Mesenchymal stem cell (in vitro differentiated cells and primary cell): Measurements from ENCODE around the gene DIAPH2.

Experiments
- DNase-seq: peaks from one replicate; pipeline ENCODE4 v3.0.0-alpha.2; 2013
- H2AFZ ChIP-seq: one replicate; pipeline ENCODE4 v1.6.1; 2013; ENCODE audit warnings: low read depth, mild to moderate bottlenecking, control low read depth, inconsistent platforms, low read length, moderate library complexity
- H2AK5ac ChIP-seq: 2 replicates; pipeline ENCODE4 v1.6.1; 2013; ENCODE audit warnings: low read length, moderate library complexity, mild to moderate bottlenecking, inconsistent platforms; ENCODE audit not compliant: severe bottlenecking
- H2BK120ac ChIP-seq: one replicate; pipeline ENCODE4 v1.6.1; 2013; ENCODE audit warnings: low read depth, mild to moderate bottlenecking, inconsistent platforms, low read length, moderate library complexity
- H2BK12ac ChIP-seq, 2 experiments: one replicate each; pipeline ENCODE4 v1.6.1; 2013; ENCODE audit warnings: inconsistent platforms in 2 of 2, low read length in 2 of 2, mild to moderate bottlenecking in 2 of 2, moderate library complexity in 2 of 2, control low read depth in 1 of 2
- H2BK15ac ChIP-seq: one replicate; pipeline ENCODE4 v1.6.1; 2013; ENCODE audit warnings: mild to moderate bottlenecking, low read depth, inconsistent platforms; ENCODE audit not compliant: poor library complexity, severe bottlenecking
- H2BK5ac ChIP-seq: 2 replicates; pipeline ENCODE4 v1.6.1; 2013; ENCODE audit warnings: low read depth, mild to moderate bottlenecking, low read length, control low read depth, inconsistent platforms; ENCODE audit not compliant: poor library complexity, severe bottlenecking
- H3K14ac ChIP-seq, 2 experiments: one replicate each; pipeline ENCODE4 v1.6.1; 2013; ENCODE audit warnings: inconsistent platforms in 2 of 2, low read length in 2 of 2, control low read depth in 1 of 2, mild to moderate bottlenecking in 1 of 2, moderate library complexity in 1 of 2
- H3K18ac ChIP-seq, 2 experiments: one replicate each; pipeline ENCODE4 v1.6.1; 2013; ENCODE audit warnings: inconsistent platforms in 2 of 2, low read length in 2 of 2, control low read depth in 1 of 2, low read depth in 1 of 2, mild to moderate bottlenecking in 1 of 2
- H3K23ac ChIP-seq, 2 experiments: one replicate each; pipeline ENCODE4 v1.6.1; 2013; ENCODE audit warnings: inconsistent platforms in 2 of 2, low read length in 2 of 2, mild to moderate bottlenecking in 2 of 2, moderate library complexity in 2 of 2, control low read depth in 1 of 2
- H3K27ac ChIP-seq: 2 replicates; pipeline ENCODE4 v1.5.1; 2013; ENCODE audit warnings: mild to moderate bottlenecking, moderate library complexity, low read length, control low read depth, inconsistent platforms; ENCODE audit not compliant: poor library complexity, severe bottlenecking
- H3K27me3 ChIP-seq, 2 experiments: 2 replicates each; pipeline versions ENCODE4 v1.6.1 to v1.7.0; 2013; ENCODE audit warnings: low read length in 2 of 2, mild to moderate bottlenecking in 2 of 2, moderate library complexity in 2 of 2, control low read depth in 1 of 2, inconsistent platforms in 1 of 2; ENCODE audit not compliant: control insufficient read depth in 1 of 2, insufficient read depth in 1 of 2
- H3K36me3 ChIP-seq, 2 experiments: 2 replicates each; pipeline versions ENCODE4 v1.6.1 to v1.7.0; 2013; ENCODE audit warnings: low read length in 2 of 2, control low read depth in 1 of 2, inconsistent platforms in 1 of 2, low read depth in 1 of 2, mild to moderate bottlenecking in 1 of 2; ENCODE audit not compliant: insufficient read depth in 2 of 2, control insufficient read depth in 1 of 2
- H3K4ac ChIP-seq, 2 experiments: one replicate each; pipeline ENCODE4 v1.6.1; 2013; ENCODE audit warnings: inconsistent platforms in 2 of 2, low read length in 2 of 2, mild to moderate bottlenecking in 2 of 2, moderate library complexity in 2 of 2, control low read depth in 1 of 2, low read depth in 1 of 2
- H3K4me1 ChIP-seq: 2 replicates; pipeline ENCODE4 v1.6.1; 2013; ENCODE audit warnings: low read depth, low read length, control low read depth; ENCODE audit not compliant: control insufficient read depth, insufficient read depth
- H3K4me2 ChIP-seq: 2 replicates; pipeline ENCODE4 v1.6.1; 2013; ENCODE audit warnings: low read length, mild to moderate bottlenecking, inconsistent platforms; ENCODE audit not compliant: poor library complexity, severe bottlenecking
- H3K4me3 ChIP-seq, 2 experiments: 2 replicates each; pipeline versions ENCODE4 v1.5.1 to v1.7.0; 2013; ENCODE audit warnings: low read length in 2 of 2, mild to moderate bottlenecking in 2 of 2, control low read depth in 1 of 2, low read depth in 1 of 2; ENCODE audit not compliant: insufficient read depth in 1 of 2
- H3K79me1 ChIP-seq: replicated peaks from 2 replicates; pipeline ENCODE4 v1.6.1; 2013; ENCODE audit warnings: mild to moderate bottlenecking, control low read depth, low read length, inconsistent platforms; ENCODE audit not compliant: poor library complexity, severe bottlenecking
- H3K9ac ChIP-seq: 2 replicates; pipeline ENCODE4 v1.7.0; 2013; ENCODE audit warnings: mild to moderate bottlenecking, low read length, moderate library complexity
- H3K9me3 ChIP-seq: 2 replicates; pipeline ENCODE4 v1.7.0; 2013; ENCODE audit warnings: mild to moderate bottlenecking, low read length; ENCODE audit not compliant: control insufficient read depth
- H4K8ac ChIP-seq: one replicate; pipeline ENCODE4 v1.6.1; 2013; ENCODE audit warnings: inconsistent platforms, mild to moderate bottlenecking, low read length, moderate library complexity
- H4K91ac ChIP-seq: one replicate; pipeline ENCODE4 v1.6.1; 2013; ENCODE audit warnings: mild to moderate bottlenecking, low read length, inconsistent platforms
- WGBS: methylation state at CpG from one replicate; pipeline ENCODE4 v1.1.7; 2013; ENCODE audit warnings: mixed read lengths; 5-methylcytosine and 5-hydroxymethylcytosine counted together

Gene DIAPH2

DNA sequence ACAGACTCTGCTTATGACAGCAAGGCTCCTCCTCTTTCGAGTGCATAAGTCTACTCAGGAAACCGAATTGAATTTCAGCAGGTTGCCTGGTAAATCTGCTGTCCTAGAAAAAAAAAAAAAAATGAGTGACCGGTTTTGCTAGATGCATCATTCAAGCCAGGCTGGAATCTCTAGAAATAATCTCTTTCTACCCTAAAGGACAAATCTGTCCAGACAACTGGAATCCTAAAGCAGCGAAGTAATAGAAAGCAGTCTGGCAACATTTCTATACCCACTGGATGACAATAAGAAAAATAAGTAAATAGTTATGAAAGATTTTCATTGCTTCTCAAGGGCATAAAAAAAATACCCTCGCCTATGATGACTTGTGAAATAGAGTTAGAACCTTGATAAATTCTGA, 902.5 kb downstream of the DIAPH2 start:
- Histone ChIP-seq H3K23ac (no peak overlapping the region), H2BK120ac (no peak overlapping the region), H2BK5ac (no peak overlapping the region), H3K4me1 (no peaks in the 10 kb centered on the region), H3K14ac (no peak overlapping the region), H3K9me3 (no peaks in the 10 kb centered on the region), H3K4me3 (no peak overlapping the region), H3K27ac (no peak overlapping the region), H3K36me3 (no peaks in the 10 kb centered on the region), H2BK12ac (no peak overlapping the region), H4K8ac (no peak overlapping the region), H2AFZ (no peak overlapping the region), H3K79me1 (no peaks in the 10 kb centered on the region), H2BK15ac (no peak overlapping the region), H3K4me2 (no peak overlapping the region), H2AK5ac (no peak overlapping the region), H3K4ac (no peak overlapping the region), H3K9ac (no peak overlapping the region), H3K27me3 (no peaks in the 10 kb centered on the region), H4K91ac (no peak overlapping the region), H3K18ac (no peak overlapping the region)
- no peak for DNase-seq
- WGBS, result 96% methylated on average over 2 of the region's 5 CpGs

DNA sequence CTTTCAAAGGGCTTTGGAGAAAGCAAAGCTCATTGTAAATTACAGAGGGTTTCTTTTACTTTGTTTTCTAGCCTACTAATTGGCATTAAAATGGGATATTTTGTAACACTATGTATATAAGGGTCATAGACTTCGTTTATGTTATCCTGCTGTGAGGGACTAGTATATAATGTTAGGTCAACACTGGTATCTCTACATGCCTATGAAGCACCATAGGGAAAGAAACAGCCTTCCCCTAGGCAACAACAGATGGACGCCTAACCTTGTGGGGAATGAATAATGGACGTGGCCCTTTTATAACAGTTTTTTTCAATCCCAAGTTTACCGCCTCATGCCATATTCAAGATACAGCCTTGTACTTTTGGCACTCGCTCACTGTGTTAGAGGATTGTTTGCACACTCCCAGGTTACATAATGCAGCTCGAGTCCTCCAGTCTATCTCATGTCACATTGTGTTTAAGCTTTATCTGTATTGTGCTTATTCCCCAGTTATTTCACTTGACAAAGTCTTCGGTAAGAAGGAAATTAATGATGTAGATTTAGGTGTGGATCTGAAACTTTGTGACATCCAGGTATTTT, 910.1 kb downstream of the DIAPH2 start:
- 78% methylated on average over 5 of the region's 7 CpGs for WGBS
- H3K4me3 ChIP-seq, result no peak overlapping the region
- no peak overlapping the region for H3K27ac ChIP-seq
- no peak overlapping the region for H2BK5ac ChIP-seq
- no peak overlapping the region for H3K18ac ChIP-seq
- no peaks in the 10 kb centered on the region for H3K4me1 ChIP-seq
- no peak overlapping the region for H3K14ac ChIP-seq
- H2AK5ac ChIP-seq, result no peak overlapping the region
- H3K9ac ChIP-seq, result no peak overlapping the region
- no peak overlapping the region for H3K4me2 ChIP-seq
- no peak overlapping the region for H4K91ac ChIP-seq
- no peak for DNase-seq
- no peaks in the 10 kb centered on the region for H3K36me3 ChIP-seq
- no peak overlapping the region for H3K23ac ChIP-seq
- H3K4ac ChIP-seq, result no peak overlapping the region
- no peaks in the 10 kb centered on the region for H3K27me3 ChIP-seq
- H2BK15ac ChIP-seq, result no peak overlapping the region
- H2AFZ ChIP-seq, result no peak overlapping the region
- H2BK12ac ChIP-seq, result no peak overlapping the region
- H3K79me1 ChIP-seq, result no peaks in the 10 kb centered on the region
- no peak overlapping the region for H4K8ac ChIP-seq
- no peaks in the 10 kb centered on the region for H3K9me3 ChIP-seq
- no peak overlapping the region for H2BK120ac ChIP-seq

DNA sequence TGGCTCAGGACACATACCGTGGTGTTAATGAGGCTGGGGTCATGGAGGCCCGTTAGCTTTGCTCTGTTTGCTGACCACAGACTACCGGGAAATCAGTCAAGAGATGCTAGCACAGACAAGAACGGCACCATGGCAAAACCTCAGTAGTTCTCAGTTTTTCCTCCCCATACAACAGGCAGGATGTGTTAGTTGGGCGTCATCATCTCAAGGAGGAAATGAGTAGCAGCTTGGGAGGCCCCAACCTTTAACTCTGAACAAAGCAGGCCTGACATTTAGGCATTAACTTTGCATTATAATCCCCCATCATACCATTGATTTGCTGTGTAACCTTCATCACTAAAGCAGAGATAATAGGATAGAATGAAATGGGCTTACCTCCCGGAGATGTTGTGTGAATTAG, 913.3 kb downstream of the DIAPH2 start:
- H2BK5ac ChIP-seq, result no peak overlapping the region
- H3K23ac ChIP-seq, result no peak overlapping the region
- no peaks in the 10 kb centered on the region for H3K9me3 ChIP-seq
- no peak overlapping the region for H3K18ac ChIP-seq
- no peak overlapping the region for H2AK5ac ChIP-seq
- no peak overlapping the region for H3K27ac ChIP-seq
- H3K14ac ChIP-seq, result no peak overlapping the region
- H3K79me1 ChIP-seq, result no peaks in the 10 kb centered on the region
- H3K4me3 ChIP-seq, result no peak overlapping the region
- no peak overlapping the region for H2BK12ac ChIP-seq
- no peaks in the 10 kb centered on the region for H3K36me3 ChIP-seq
- H4K8ac ChIP-seq, result no peak overlapping the region
- no peak overlapping the region for H3K4ac ChIP-seq
- no peak overlapping the region for H4K91ac ChIP-seq
- no peak overlapping the region for H2BK120ac ChIP-seq
- H3K4me2 ChIP-seq, result no peak overlapping the region
- H3K4me1 ChIP-seq, result no peaks in the 10 kb centered on the region
- no peak for DNase-seq
- 48% methylated on average over 4 of the region's 6 CpGs for WGBS
- no peaks in the 10 kb centered on the region for H3K27me3 ChIP-seq
- no peak overlapping the region for H2BK15ac ChIP-seq
- no peak overlapping the region for H2AFZ ChIP-seq
- H3K9ac ChIP-seq, result no peak overlapping the region

DNA sequence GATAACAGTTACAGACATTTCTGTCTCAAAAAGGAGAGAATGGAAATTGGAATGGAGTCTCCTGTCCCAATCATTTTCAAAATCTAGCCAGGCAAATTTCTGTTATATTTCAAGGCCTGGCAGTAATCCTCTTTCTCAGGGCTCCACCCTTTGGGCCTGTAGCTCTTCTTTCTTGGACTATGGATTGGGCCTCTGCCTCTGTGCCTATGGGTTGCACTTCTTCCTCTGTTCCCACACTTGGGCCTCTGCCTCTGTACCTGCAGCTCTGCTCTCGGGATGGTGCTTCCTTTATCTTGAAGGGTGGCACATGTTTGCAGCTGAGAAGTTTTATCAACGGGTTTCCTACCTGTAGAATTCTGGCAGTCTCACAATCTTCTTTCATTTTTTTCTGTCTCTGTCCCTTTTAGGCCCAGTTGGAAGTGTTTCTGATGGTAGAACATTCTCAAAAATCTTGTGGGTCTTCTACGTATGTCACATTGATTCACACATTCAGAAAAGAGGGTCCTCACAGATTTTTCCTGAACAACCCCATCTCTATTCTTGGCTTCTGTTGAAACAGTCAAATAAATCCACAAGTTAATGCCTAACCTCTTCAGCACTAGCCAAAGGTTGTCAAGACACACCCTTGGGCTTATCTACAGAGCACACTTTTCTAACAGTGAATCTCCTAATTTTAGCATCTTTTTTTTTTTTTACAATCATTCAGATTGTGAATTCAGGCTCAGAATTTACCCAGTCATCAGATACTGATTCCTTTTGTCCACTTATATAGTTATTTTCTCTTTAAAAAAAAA, 918.0 kb downstream of the DIAPH2 start:
- H4K8ac ChIP-seq, result no peak overlapping the region
- no peak overlapping the region for H3K4me2 ChIP-seq
- H4K91ac ChIP-seq, result no peak overlapping the region
- no peak overlapping the region for H2BK12ac ChIP-seq
- H2BK120ac ChIP-seq, result no peak overlapping the region
- H3K36me3 ChIP-seq, result no peaks in the 10 kb centered on the region
- 95% methylated on average over 1 of the region's 3 CpGs for WGBS
- no peak overlapping the region for H2BK5ac ChIP-seq
- no peak overlapping the region for H3K4ac ChIP-seq
- H2AFZ ChIP-seq, result no peak overlapping the region
- no peaks in the 10 kb centered on the region for H3K4me1 ChIP-seq
- no peak overlapping the region for H3K9ac ChIP-seq
- no peak overlapping the region for H3K27ac ChIP-seq
- H3K18ac ChIP-seq, result no peak overlapping the region
- no peaks in the 10 kb centered on the region for H3K27me3 ChIP-seq
- H3K4me3 ChIP-seq, result no peak overlapping the region
- no peak overlapping the region for H2BK15ac ChIP-seq
- no peak overlapping the region for H2AK5ac ChIP-seq
- no peak overlapping the region for H3K14ac ChIP-seq
- no peaks in the 10 kb centered on the region for H3K9me3 ChIP-seq
- no peaks in the 10 kb centered on the region for H3K79me1 ChIP-seq
- H3K23ac ChIP-seq, result no peak overlapping the region
- no peak for DNase-seq
